SKM-1 treated with dmso at 0.1 percent for 144 hours (cell line): Measurements from ENCODE around the gene ARL4C.

ENCODE experiments used
- DNase-seq: peaks from one replicate; lab custom pipeline; 2025; ENCODE audit not compliant: unreplicated experiment; lab: John Stamatoyannopoulos, UW

ARL4C gene

GRCh38 chr2:234447963-234448362 is 48.9 kb downstream of the ARL4C start:
- no peak for DNase-seq

DNA sequence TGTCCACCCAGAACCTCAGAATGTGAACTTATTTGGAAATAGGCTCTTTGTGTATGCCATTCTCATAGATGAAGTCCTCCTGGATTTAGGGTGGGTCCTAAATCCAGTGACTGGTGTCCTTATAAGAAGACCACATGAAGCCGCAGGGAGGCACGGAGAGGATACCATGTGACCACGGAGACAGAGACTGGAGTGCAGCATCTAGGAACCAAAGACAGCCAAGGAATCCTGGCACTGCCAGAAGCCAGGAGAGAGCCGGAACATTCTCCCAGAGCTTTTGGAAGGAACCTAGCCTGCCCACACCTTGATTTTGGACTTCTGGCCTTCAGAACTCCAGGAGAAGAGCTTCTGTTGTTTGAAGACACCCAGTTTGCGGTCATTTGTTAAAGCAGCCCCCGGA is 49.7 kb downstream of the ARL4C start:
- no peak for DNase-seq

GRCh38 chr2:234446404-234447076 is 50.3 kb downstream of the ARL4C start:
- peak; percentile 27 for DNase-seq

DNA sequence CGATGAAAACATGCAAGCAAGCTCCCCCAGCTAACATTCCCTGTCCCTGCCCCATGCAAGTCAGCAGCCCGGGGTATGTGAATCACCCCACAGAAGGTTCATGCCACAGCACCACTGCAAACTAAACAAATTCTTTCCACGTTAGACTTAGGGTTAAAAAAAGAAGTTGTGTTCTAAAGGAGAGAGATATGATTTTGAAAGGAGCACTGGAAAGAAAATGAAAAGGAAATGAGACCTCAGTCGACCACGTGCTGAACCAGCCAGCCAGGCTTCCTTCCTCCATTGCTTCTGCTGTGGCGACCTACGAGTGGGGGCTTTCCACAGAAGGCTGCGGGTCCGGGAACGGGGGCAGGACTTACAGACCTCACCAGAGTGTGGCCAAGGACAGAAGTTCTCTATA is 52.0 kb downstream of the ARL4C start:
- no peak for DNase-seq

DNA sequence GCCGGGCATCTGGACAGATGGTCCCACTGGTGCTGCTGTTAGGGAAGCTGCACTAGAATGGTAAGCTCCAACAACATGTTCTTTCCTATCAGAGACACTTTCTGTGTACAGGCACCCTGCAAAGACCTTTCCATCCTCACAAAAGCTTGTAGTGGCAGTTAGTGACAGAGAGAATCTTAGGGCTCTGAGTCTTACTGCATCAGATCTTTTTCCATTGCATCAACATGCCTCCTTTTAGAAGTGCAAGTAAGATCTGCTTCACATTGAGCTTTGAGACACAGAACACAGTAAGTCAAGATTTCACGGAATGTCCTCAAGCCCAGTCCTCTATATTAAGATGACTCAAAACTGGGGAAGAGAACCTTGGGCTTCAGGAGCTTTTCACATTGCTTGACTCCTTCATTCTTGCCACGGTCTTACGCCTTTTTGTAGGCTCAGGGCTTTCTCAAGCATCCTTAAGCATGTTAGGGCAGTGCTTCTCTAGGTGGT is 52.6 kb downstream of the ARL4C start:
- DNase-seq, result no peak
